ENCODE measurements around the gene STMN3. TPM values are rescaled to one million over a fixed set of nuclear protein-coding genes. Genes with fewer than 3 reads are reported as not detected.
A peak's percentile ranks its signal among the peaks of the same experiment; 100 is the strongest.
"Not testable (repeated sequence)": the region's sequence is repeated elsewhere in the genome, so short reads cannot be mapped to it uniquely, and the experiment has no call there.

STMN3 gene
- total RNA-seq, 2 experiments from 2014 or later = 15.4 to 17.6 TPM

DNA sequence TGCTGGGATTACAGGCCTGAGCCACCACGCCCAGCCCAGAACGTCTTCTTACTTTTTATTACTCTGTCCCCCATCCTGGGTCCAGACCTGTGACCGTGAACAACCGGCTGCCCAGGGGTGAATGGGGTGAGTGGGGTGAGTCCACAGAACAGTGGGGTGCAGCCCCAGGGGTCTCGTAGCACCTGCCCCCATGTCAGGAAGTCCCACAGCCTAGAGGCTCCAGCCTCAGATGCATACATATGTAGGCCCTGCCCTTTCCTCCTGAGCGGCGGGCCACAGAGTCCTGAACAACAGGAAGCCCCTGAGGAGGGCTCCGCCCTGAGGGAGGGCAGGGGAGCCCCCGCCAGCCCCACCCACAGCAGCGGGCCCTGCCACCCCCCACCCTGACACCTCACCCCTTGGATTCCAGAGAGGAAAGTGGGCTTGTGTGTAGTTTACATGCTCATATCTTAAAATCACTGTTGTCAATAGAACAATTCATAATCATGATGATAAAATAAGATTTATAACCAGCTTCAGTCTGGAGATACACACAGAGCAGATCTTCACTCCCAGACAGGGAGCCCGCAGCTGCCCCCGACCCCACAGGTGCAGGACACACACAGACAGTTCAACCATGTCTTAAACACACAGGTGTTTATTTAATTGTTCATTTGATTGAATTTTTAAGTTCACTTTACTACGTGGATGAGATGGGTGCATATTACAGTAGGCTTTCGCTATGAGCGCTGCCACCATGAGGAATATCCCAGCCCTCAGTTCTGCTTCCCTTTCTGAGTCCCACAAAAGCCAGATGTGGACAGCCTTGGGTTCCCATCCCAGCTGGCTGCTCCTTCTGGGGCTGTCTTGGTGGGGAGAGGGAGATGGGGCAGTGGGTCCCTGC is 13.9 kb downstream of the STMN3 start:
- intact Hi-C loops (cut with DNase I, micrococcal nuclease) = loop anchor here (1.0 to 10.0 kb wide), 3 partner anchors 11 to 715 kb away; partner anchors contain the start of genes DIDO1 (in 1 of the 2) and PTK6 (in 1 of the 2)
- Mint-ChIP-seq H3K27me3 (no peaks in the 10 kb centered on the region), H3K36me3 (ENCODE audit: low read depth) (no peaks in the 10 kb centered on the region), H3K4me1 (peaks cover 46% of the 10 kb centered on the region), H3K9me3 (ENCODE audit: low read depth) (no peaks in the 10 kb centered on the region), H3K27ac (peak overlapping the region; percentile 100), H3K4me3 (peak overlapping the region; percentile 72)
- CTCF ChIA-PET = interaction anchor here (1.0 kb wide), 1 partner anchor 76 kb away, joined by 3 read pairs; no protein-coding TSS in a partner anchor
- POLR2A ChIA-PET = interaction anchor here (0.6 kb wide), 1 partner anchor 10 kb away, joined by 3 read pairs; no protein-coding TSS in a partner anchor
- DNase-seq (peak; percentile 86), ATAC-seq (peak; percentile 62)

DNA sequence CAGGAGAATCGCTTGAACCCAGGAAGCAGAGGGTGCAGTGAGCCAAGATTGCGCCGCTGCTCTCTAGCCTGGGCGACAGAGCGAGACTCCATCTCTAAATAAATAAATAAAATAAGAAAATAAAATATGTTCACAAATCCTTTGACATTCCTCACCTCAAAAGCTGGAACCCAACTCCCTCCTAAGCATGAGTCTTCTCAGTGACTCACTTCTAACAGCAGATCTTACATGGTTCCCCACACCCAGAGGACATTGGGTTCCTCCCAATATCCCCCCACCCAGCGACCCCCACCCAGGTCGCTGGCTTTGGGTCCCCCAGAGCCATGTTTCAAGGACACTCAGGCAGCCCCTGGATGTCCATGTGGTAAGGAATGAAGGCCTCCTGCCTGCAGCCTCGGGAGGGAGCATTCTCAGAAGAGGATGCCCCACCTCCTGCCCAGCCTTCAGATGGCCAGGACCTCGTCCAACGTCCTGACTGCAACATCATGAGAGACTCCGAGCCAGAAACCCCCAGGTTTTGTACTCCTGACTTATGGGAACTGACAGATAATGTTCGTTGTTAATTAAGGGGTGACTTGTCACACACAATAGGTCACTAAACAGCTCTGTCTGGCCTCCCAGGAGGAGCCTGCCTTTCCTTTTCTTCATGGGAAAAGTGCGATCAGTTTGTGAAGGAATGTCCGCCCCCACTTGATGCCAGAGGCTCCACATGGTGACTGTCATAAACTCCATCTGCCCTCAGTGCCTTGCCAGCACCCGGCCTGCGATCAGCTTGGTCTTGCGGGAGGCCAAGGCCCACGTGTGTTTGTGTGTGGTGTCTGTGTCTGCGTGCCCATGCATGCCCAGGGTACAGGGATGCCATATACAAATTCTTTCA is 16.2 kb downstream of the STMN3 start:
- Mint-ChIP-seq H3K27me3 (no peaks in the 10 kb centered on the region), H3K9me3 (ENCODE audit: low read depth) (no peaks in the 10 kb centered on the region), H3K4me1 (peaks cover 60% of the 10 kb centered on the region), H3K27ac (peak overlapping the region; percentile 40), H3K36me3 (ENCODE audit: low read depth) (no peaks in the 10 kb centered on the region), H3K4me3 (no peak overlapping the region)
- intact Hi-C loops (cut with DNase I, micrococcal nuclease) = loop anchor here in 1 of 2 experiments (5.0 to 10.0 kb wide), 2 partner anchors 100 to 712 kb away; partner anchors contain the start of genes DIDO1 and PTK6
- POLR2A ChIA-PET = interaction anchor here (1.5 kb wide), 1 partner anchor 11 kb away, joined by 3 read pairs; no protein-coding TSS in a partner anchor
- peak; percentile 37 for DNase-seq
- ATAC-seq = no peak
- CTCF ChIA-PET = no interaction called here

DNA sequence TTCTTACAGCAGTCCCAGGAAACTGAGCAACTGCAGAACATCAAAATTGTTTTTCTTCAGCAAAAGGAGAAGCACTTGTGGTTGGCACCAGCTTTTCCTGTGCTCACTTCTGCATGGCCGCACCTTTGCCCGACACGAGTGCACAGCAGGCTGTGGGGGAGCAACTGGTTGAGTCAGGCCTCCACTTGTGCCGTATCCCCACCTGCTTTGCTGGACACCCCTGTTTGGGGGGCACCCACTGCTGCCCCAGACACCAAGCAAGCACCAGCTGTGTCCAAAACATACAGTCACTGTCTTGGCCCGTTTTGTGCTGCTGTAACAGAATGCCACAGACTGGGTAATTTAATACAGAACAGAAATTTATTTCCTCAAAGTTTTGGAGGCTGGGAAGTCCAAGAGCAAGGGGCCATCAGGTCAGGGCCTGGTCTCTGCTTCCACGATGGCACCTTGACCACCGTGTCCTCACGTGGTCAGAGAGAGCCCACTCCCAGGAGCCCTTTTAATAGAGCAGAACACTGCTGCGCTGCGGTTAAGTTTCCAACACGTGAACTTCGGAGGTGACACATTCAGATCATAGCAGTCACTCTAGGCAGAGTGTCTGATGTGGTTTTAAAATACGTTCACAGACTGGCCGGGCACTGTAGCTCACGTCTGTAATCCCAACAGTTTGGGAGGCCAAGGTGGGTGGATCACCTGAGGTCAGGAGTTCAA is 17.6 kb downstream of the STMN3 start:
- ATAC-seq (peak; percentile 77), DNase-seq (peak; percentile 88)
- intact Hi-C loops (cut with DNase I, micrococcal nuclease) = loop anchor here (1.0 to 10.0 kb wide), 4 partner anchors 8 to 711 kb away; partner anchors contain the start of genes GMEB2 (in 2 of the 2), DIDO1 (in 1 of the 2), PTK6 (in 1 of the 2) and SAMD10 (in 1 of the 2)
- peak overlapping the region; percentile 35 for H3K4me3 Mint-ChIP-seq
- peaks cover 69% of the 10 kb centered on the region for H3K4me1 Mint-ChIP-seq
- H3K36me3 Mint-ChIP-seq (ENCODE audit: low read depth) = no peaks in the 10 kb centered on the region
- ChIA-PET POLR2A (interaction anchor here (1.0 kb wide), 1 partner anchor 8 kb away, joined by 4 read pairs; the partner anchor contains the start of gene GMEB2), CTCF (no interaction called here)
- H3K27ac Mint-ChIP-seq = peak overlapping the region; percentile 84
- no peaks in the 10 kb centered on the region for H3K27me3 Mint-ChIP-seq
- no peaks in the 10 kb centered on the region for H3K9me3 Mint-ChIP-seq (ENCODE audit: low read depth)

- Mint-ChIP-seq H3K36me3 (ENCODE audit: low read depth) (peaks cover 11% of the 10 kb centered on the region), H3K4me3 (no peak overlapping the region), H3K4me1 (peaks cover 68% of the 10 kb centered on the region), H3K9me3 (ENCODE audit: low read depth) (no peaks in the 10 kb centered on the region), H3K27ac (peak overlapping the region; percentile 13), H3K27me3 (no peaks in the 10 kb centered on the region)
- ChIA-PET POLR2A (no interaction called here), CTCF (interaction anchor here (0.7 to 1.1 kb wide), 2 partner anchors 57 to 102 kb away, joined by 3 read pairs; partner anchors contain the start of gene LIME1)
- intact Hi-C loops (cut with DNase I, micrococcal nuclease) = loop anchor here (2.0 to 10.0 kb wide), 2 partner anchors 345 to 709 kb away; partner anchors contain the start of genes DIDO1 (in 1 of the 2) and SAMD10 (in 1 of the 2)
- ATAC-seq (no peak), DNase-seq (no peak)
Observed at GRCh38 chr20:63633732-63634131, 19.5 kb downstream of the STMN3 start.

DNA sequence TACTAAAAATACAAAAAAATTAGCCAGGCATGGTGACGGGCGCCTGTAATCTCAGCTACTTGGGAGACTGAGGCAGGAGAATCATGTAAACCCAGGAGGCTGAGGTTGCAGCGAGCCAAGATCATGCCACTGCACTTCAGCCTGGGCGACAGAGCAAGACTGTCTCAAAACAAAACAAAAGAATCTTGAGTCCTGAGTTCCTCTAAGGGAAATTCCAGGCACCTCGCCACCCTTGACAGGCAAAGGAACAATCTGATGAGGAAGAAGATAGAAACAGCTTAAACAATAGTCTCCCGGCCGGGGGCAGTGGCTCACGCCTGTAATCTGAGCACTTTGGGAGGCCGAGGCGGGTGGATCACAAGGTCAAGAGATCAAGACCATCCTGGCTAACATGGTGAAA is 21.8 kb downstream of the STMN3 start:
- Mint-ChIP-seq H3K27ac (peak overlapping the region; percentile 42), H3K36me3 (ENCODE audit: low read depth) (peaks cover 18% of the 10 kb centered on the region), H3K4me1 (peaks cover 56% of the 10 kb centered on the region)
- CTCF ChIA-PET = interaction anchor here (0.7 to 1.1 kb wide), 2 partner anchors 10 to 76 kb away, joined by 3 to 4 read pairs; no protein-coding TSS in a partner anchor
- intact Hi-C loops (cut with DNase I, micrococcal nuclease) = loop anchor here in 1 of 2 experiments (10.0 kb wide), 1 partner anchor 707 kb away; the partner anchor contains the start of gene DIDO1
- ATAC-seq; H3K9me3 Mint-ChIP-seq (ENCODE audit: low read depth); H3K4me3 Mint-ChIP-seq; DNase-seq; H3K27me3 Mint-ChIP-seq; POLR2A ChIA-PET: not testable (repeated sequence)

DNA sequence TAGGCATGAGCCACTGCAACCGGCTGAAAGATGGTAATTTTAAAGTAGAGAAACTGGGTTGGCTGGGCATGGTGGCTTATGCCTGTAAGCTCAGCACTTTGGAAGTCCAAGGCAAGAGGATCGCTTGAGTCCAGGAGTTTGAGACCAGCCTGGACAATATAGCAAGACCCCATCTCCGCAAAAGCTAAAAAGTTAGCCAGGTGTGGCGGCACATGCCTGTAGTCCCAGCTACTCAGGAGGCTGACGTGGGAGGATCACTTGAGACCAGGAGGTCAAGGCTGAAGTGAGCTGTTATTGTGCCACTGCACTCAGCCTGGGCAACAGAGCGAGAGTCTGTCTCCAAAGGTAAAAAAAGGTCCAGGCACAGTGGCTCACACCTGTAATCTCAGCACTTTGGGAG is 22.3 kb downstream of the STMN3 start:
- not testable (repeated sequence) for H3K9me3 Mint-ChIP-seq (ENCODE audit: low read depth)

GRCh38 chr20:63628246-63628975 is 24.8 kb downstream of the STMN3 start:
- intact Hi-C loops (cut with DNase I, micrococcal nuclease) = loop anchor here (1.0 to 5.0 kb wide), 4 partner anchors 11 to 701 kb away; partner anchors contain the start of genes DIDO1 (in 1 of the 2) and UCKL1 (in 1 of the 2)
- H3K27ac Mint-ChIP-seq = peak overlapping the region; percentile 97
- H3K4me3 Mint-ChIP-seq = peak overlapping the region; percentile 87
- peak; percentile 63 for ATAC-seq
- ChIA-PET POLR2A (interaction anchor here (0.6 to 1.5 kb wide), 2 partner anchors 29 to 312 kb away, joined by 3 to 6 read pairs; partner anchors contain the start of gene RTEL1), CTCF (interaction anchor here (1.2 kb wide), 1 partner anchor 14 kb away, joined by 5 read pairs; no protein-coding TSS in a partner anchor)
- peak; percentile 83 for DNase-seq
- no peaks in the 10 kb centered on the region for H3K9me3 Mint-ChIP-seq (ENCODE audit: low read depth)
- no peaks in the 10 kb centered on the region for H3K27me3 Mint-ChIP-seq
- peaks cover 43% of the 10 kb centered on the region for H3K4me1 Mint-ChIP-seq
- H3K36me3 Mint-ChIP-seq (ENCODE audit: low read depth) = peaks cover 23% of the 10 kb centered on the region

More for the DNA sequence above, 22.3 kb downstream of the STMN3 start:
- POLR2A ChIA-PET, H3K27ac Mint-ChIP-seq, ATAC-seq, H3K27me3 Mint-ChIP-seq, DNase-seq, H3K4me3 Mint-ChIP-seq: not testable (repeated sequence)
- intact Hi-C loops (cut with DNase I, micrococcal nuclease) = loop anchor here in 1 of 2 experiments (10.0 kb wide), 1 partner anchor 706 kb away; the partner anchor contains the start of gene DIDO1
- CTCF ChIA-PET = interaction anchor here (0.7 kb wide), 1 partner anchor 11 kb away, joined by 4 read pairs; no protein-coding TSS in a partner anchor
- Mint-ChIP-seq H3K36me3 (ENCODE audit: low read depth) (peaks cover 18% of the 10 kb centered on the region), H3K4me1 (peaks cover 56% of the 10 kb centered on the region)

DNA sequence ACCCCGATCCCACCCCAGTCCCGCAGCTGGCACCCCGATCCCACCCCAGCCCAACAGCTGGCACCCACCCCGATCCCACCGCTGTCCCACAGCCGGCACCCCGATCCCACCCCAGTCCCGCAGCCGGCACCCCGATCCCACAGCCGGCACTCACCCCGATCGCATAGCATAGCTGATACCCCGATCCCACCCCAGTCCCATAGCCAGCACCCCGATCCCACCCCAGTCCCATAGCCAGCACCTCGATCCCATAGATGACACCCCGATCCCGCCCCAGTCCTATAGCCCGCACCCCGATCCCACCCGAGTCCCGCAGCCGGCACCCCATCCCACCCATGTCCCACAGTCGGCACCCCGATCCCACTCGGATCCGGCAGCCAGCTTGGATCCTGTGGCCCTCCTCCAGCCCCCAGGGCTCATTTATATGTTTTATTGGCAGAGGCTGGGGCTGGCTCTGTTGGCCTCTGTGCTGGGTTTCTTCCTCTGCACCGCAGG is 25.4 kb downstream of the STMN3 start:
- ATAC-seq (peak; percentile 16), DNase-seq (no peak)
- H3K27ac Mint-ChIP-seq = peak overlapping the region; percentile 97
- H3K36me3 Mint-ChIP-seq (ENCODE audit: low read depth) = peaks cover 24% of the 10 kb centered on the region
- H3K9me3 Mint-ChIP-seq (ENCODE audit: low read depth) = no peaks in the 10 kb centered on the region
- intact Hi-C loops (cut with DNase I, micrococcal nuclease) = loop anchor here (1.0 to 5.0 kb wide), 19 partner anchors 8 to 831 kb away; partner anchors contain the start of genes ARFGAP1 (in 1 of the 2), ARFRP1 (in 1 of the 2), DIDO1 (in 1 of the 2) and DNAJC5 (in 1 of the 2)
- no peaks in the 10 kb centered on the region for H3K27me3 Mint-ChIP-seq
- peaks cover 40% of the 10 kb centered on the region for H3K4me1 Mint-ChIP-seq
- ChIA-PET POLR2A (interaction anchor here (0.6 to 1.5 kb wide), 3 partner anchors 8 to 312 kb away, joined by 3 to 6 read pairs (median 4); partner anchors contain the start of gene RTEL1), CTCF (interaction anchor here (0.5 kb wide), 1 partner anchor 11 kb away, joined by 3 read pairs; no protein-coding TSS in a partner anchor)
- H3K4me3 Mint-ChIP-seq = peak overlapping the region; percentile 87

DNA sequence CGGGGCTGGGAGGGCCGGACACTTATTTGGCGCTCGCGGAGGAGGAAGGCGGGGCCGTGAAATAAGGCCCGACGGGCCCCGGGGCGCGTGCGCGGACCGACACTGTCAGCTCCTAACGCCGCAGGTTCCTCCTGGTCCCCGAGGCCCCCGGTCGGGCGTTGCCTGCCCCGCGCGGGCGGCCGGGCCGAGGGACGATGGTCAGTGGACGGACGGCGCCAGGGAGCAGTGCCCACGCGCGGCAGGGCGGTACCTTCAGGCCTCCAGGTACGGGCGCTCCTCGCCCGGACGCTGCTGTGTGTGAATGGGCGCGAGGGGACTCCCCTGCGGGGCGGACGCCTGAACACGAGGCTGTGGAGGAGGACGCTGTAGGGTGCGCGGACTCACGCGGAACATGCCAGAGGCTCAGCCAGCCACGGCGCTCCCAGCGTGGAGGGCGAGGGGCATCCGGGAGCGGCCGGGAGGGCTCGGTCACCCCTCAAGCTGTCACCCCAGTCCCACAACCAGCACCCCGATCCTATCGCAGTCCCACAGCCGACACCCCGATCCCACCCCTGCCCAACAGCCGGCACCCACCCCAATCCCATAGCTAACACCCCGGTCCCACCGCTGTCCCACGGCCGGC is 26.0 kb downstream of the STMN3 start:
- ATAC-seq = peak; percentile 77
- peaks cover 39% of the 10 kb centered on the region for H3K4me1 Mint-ChIP-seq
- no peaks in the 10 kb centered on the region for H3K27me3 Mint-ChIP-seq

More for the DNA sequence above, 26.0 kb downstream of the STMN3 start:
- Mint-ChIP-seq H3K4me3 (peak overlapping the region; percentile 87), H3K36me3 (ENCODE audit: low read depth) (peaks cover 28% of the 10 kb centered on the region), H3K9me3 (ENCODE audit: low read depth) (no peaks in the 10 kb centered on the region), H3K27ac (peak overlapping the region; percentile 97)
- ChIA-PET CTCF (interaction anchor here (0.5 to 1.2 kb wide), 4 partner anchors 11 to 110 kb away, joined by 3 to 4 read pairs (median 3); partner anchors contain the start of gene LIME1), POLR2A (interaction anchor here (0.6 to 1.5 kb wide), 6 partner anchors 9 to 353 kb away, joined by 3 to 12 read pairs (median 4); partner anchors contain the start of genes PRPF6, RTEL1 and STMN3)
- DNase-seq = peak; percentile 97
- intact Hi-C loops (cut with DNase I, micrococcal nuclease) = loop anchor here (1.0 to 5.0 kb wide), 18 partner anchors 8 to 830 kb away; partner anchors contain the start of genes ARFGAP1 (in 1 of the 2), ARFRP1 (in 1 of the 2), DIDO1 (in 1 of the 2) and DNAJC5 (in 1 of the 2)
